ENCODE data around the gene PSMD7.

- TF ChIP-seq FOXM1 (CRISPR knock-in tag; IDR thresholded peaks at IDR 0.05) (no peak), ERF (CRISPR knock-in tag; IDR thresholded peaks at IDR 0.05) (no peak), POLR2A (IDR thresholded peaks at IDR 0.05; ENCODE audit: insufficient read depth in 1 of 2, low read depth in 2 of 2, low read length in 2 of 2) (no peak)
Observed at GRCh38 chr16:74291176-74291575, 5.4 kb upstream of the PSMD7 start.

All from HepG2 (cell line).